NCI-H146 treated with DMSO at 0.1 percent for 48 hours (cell line): ENCODE results near the gene WASHC1.
A peak's percentile ranks its signal among the peaks of the same experiment; 100 is the strongest.
"Not testable (repeated sequence)": the region's sequence is repeated elsewhere in the genome, so short reads cannot be mapped to it uniquely, and the experiment has no call there.

Source experiments
- DNase-seq: peaks from one replicate; lab custom pipeline; 2025; ENCODE audit not compliant: unreplicated experiment; lab: John Stamatoyannopoulos, UW

The WASHC1 gene, protein sequence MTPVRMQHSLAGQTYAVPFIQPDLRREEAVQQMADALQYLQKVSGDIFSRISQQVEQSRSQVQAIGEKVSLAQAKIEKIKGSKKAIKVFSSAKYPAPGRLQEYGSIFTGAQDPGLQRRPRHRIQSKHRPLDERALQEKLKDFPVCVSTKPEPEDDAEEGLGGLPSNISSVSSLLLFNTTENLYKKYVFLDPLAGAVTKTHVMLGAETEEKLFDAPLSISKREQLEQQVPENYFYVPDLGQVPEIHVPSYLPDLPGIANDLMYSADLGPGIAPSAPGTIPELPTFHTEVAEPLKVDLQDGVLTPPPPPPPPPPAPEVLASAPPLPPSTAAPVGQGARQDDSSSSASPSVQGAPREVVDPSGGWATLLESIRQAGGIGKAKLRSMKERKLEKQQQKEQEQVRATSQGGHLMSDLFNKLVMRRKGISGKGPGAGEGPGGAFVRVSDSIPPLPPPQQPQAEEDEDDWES

DNA sequence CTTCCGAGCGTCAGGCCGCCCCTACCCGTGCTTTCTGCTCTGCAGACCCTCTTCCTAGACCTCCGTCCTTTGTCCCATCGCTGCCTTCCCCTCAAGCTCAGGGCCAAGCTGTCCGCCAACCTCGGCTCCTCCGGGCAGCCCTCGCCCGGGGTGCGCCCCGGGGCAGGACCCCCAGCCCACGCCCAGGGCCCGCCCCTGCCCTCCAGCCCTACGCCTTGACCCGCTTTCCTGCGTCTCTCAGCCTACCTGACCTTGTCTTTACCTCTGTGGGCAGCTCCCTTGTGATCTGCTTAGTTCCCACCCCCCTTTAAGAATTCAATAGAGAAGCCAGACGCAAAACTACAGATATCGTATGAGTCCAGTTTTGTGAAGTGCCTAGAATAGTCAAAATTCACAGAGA is at the start of gene WASHC1:
Gene WASHC1 (minus strand): TSS at position 101 of the 400 bp plus-strand sequence. CDS start 4,457 bp downstream, outside the sequence.
- not testable (repeated sequence) for DNase-seq

DNA sequence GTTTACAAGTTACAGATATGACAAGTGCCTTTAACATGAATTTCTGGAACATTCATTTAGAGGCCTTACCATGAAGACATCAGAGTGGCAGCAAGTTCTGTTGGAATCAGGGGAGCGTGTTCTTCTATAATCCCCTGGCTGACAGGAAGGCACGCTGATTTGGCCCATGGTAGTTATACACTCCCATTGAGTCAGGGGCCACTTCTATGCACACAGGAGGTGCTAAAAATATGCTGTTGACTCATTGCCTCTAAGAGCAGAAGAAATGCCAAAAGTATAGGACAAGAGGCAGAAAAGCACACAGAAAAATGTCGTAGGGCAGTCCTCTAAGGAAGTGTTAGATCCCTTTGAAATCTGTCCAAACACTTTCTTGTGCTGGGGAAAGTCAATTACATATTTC is 49.1 kb upstream of the WASHC1 start:
- DNase-seq = not testable (repeated sequence)

DNA sequence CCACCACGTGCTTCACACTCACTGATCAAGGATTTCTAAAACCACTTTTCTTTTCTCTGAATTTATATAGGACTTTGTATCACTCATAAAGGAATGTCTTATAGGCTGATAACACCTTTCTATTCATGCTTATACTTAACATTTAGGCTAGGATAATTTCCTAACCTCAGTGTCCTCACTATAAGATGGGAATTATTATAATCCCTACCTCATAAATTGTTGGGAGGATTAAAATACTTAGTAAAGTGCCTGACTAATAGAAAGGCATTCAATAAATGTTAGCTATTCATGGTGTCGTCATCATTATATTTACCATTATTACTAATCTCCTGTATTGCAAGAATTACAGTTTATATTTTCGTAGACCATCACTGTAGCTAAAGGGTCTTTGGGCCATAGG is 47.1 kb upstream of the WASHC1 start:
- DNase-seq = not testable (repeated sequence)

DNA sequence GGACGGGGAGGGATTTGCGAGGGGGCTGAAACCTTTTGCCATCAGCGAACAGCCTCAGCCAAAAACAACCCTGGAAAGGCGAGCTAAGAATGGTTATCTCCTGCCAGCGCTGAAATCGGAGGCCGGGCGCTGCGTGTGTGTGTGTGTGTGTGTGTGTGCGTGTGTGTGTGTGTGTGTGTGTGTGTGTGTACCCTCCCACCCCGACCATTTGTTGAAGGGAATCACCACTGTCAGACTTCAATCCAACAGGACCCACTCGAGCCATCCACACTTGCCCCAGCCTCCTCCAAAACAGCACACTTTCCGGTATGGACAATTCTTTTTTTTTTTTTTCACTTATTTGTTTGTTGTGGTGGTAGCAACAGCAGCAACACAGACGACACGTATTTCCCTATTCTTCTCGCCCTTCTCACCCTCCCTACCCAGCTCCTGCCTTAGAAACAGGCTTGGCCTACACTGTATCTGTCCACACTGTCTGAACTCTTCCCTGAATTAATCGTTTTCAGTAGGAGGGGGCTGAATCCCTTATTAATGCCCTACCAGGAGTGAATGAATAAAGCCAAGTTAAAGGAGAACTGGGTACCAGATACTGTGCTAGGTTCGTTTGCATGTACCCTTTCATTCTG is 44.8 kb upstream of the WASHC1 start:
- not testable (repeated sequence) for DNase-seq

DNA sequence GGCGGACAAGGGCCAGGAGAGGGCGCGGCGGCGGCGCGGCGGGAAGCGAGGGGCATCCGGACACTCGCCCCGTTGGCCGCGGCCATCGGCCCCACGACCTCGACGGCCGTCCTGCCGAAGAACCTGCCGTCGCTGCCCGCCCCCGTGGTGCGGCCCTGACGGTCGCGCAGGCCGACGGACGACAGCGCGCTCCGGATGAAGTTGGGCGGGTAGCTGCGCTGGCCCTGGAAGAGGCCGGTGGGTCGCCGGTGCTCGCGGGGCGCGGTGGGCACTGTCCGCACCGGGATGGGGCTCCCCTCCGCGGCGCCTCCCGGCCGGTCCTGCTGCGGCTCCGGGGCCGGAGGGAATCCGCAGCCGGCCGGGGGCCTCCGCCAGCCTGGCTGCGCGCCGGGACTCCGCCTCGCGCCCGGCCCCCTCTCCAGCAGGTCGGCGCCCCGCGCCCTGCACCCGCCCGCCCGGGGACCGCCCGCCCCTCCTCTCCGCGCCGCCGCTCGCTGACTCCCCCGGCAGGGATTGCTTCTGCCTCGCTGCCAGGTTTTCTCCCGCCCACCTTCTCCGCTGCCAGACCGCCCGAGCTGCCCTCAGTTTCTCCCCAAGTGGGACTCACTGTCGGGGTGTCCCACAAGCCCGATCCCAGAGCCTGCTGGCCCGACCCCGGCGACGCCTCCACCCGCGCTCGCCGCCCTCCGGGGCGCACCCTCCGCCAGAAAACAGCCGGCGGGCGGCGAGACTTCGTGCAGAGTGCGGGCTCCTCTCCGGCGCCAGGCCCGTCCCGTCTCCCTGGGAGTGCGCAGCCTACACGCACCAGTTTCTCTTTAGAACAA is 44.0 kb upstream of the WASHC1 start:
- DNase-seq = not testable (repeated sequence)

DNA sequence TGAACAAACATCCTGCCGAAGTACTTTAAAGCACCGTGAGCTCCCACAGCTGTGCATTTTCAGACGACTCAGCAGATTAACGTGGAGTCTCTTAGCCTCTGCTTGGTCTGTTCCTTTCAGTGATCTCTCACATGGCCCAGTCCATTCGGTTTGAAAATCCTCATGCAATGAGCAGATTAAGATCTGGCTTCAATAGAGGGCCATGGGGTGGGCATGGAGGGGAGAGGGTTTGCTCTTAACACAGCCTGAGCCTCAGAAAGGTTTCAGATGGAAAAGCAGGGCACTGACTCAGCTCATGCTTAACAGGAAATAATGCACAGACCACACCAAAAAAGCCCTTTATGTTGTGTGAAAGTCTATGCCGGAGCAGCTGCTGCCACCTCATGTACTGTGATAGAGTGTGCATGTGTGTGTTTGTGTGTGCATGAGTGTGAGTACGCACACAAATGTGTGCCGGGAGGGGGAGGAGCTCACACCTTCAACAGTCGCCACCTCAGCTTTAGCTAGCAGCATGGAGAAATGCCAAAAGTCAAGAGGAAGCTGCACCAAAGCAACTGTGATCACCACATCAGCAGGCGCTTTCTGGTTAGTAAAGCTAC is 33.9 kb upstream of the WASHC1 start:
- DNase-seq = not testable (repeated sequence)

DNA sequence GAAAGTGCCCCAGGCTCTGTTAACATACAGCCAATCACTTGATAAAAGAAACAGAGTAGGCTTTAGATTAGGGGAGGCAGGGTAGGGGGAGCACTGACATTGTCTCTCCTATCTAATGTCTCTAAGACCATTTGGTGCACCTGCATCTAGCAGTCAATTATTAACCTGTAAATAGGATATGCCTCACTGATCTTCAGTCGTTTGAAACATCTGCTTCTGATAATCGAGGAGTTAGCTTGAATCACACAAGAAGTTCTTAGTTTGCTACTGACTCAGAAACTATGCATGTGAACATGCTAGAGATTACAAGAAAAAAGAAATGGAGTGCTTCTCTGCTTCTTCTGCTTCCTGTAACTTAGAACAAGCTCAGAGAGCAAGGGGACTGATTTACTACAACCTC is 23.4 kb upstream of the WASHC1 start:
- peak; percentile 43 for DNase-seq

DNA sequence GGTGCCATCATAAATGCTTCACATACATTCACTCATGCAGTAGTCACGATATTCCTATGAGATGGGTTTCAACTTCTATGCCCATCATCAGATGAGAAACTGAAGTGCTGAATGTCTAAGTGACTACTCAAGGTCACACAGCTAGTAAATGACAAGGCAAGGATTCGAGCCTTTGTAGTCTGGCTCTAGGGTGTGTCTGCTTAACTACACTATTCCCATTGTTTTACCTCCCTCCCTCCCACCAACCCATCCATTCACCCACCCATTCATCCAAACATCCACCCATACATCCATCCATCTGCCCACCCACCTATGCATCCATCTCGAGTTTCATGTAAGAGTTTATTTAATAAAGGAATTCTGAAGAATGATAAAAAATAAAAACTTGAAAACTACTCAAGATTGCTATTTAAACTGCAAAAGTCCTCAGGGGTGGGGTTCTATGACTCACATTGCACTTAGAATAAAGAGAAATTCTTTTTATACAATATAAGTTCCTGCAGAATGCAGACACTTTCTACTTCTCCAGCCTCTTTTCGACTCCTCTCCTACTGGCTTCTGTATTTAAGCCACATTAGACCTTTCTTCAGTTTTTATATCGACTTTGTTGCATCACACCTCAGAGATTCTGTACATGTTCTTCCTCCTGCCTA is 19.1 kb upstream of the WASHC1 start:
- DNase-seq = not testable (repeated sequence)

DNA sequence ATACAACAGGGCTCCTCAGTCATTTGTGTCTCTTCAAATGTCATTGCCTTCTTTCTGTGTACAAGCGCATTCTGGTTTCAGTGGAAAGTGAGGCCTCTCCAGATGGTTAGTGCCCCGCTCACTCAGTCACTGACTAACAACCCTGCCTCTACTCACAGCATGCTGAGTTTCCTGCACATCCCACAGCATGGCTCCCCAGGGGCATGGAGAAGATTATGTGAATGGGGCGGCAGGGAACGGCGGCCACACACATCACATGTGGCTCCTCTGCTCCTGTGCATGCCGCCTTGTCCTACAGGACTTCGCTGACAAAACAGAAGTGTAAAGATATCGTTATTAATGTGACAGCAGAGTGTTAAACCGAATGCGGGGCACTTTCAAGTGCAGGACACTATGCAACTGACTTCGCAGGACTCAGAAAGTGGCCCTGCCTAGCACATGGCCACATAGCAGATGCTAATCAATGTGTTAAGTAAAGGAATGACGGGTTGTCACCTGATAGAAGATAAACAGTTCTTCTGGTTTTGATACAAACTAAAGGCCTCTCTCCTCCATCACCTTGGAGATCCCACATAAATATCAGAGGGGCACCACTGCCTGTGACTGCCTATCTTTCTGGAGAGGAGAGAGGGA is 17.5 kb upstream of the WASHC1 start:
- not testable (repeated sequence) for DNase-seq

DNA sequence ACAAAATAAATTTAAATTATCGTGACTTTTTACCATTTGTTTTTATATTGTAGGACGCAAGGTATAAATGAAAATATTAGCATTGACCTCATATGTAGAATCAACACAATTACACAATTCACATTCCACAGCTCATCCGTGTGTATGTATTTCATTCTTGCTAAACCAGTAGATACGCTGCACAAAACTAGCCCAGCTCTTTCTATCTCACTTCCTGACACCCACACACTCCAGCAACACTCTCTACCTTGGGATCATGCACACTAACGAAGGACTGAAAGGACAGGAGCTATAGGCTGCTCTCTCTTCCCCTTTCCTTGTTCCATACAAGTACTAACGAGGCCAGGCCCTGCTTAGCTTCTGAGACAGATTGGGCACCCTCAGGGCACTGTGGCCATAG is 16.9 kb upstream of the WASHC1 start:
- DNase-seq = not testable (repeated sequence)

DNA sequence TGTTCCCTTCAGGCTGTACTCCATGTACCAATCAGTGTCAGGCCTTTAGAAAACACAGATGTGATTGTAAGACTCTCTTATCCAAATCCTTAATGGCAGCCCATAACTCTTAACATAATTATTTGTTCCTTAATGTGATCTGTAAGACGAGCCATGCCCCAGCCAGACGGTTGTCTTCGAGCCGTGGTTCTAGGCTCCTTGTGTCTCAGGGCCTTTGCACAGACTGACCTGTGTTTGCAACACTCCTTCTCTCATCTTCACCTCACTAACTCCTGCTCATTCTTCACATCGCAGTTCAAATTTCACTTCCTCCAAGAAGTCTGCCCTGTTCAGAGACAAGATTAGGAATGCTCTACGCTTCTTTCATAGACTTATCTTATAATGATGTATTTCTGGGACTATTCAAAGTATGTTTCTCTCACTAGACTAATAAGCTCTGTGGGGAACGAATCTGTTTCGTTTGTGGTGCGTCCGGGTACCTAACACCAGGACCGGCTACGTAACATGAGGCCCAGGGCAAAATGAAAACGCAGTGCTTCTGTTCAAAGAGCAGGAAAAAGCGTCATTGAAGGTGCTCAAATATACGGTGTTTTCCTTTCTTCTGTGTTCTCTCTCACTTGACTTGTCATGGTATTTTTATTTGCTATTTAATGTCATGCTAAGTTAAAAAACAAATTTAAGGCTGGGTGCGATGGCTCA is 16.1 kb upstream of the WASHC1 start:
- not testable (repeated sequence) for DNase-seq

DNA sequence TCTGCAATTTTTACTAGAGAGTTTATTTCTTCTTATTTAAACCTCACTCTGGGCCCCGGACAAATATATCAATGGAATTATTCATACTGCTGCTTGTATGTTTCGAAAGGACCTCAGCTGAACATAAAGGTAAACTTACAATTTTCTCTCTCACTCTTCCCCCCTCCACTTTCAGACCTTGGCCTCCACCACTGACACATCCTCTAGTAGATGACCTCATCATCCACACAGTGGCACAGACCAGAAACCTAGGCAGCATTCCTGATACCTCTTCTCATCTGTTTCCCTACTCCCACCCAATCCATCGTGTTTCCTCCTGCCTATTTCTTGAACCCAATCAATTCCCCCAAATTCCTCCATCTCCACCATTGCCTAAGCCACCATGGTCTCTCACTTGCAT is 15.2 kb upstream of the WASHC1 start:
- not testable (repeated sequence) for DNase-seq

DNA sequence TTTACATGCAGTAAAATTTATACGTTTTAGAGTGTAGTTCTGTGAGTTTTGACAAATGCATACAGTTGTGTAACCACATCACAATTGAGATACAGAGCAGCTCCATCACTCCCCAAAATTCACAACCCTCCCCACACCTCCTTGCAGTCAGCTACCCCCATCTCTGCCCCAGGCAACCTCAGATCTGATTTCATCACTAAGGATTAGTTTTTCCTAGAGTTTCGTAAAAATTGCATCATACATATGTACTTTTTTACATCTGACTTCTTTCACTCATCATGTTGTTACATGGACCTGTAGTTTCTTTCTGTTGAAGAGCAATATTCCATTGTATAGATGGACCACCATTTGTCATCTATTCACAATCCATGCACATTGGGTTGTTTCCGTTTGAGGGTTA is 14.4 kb upstream of the WASHC1 start:
- DNase-seq = not testable (repeated sequence)

DNA sequence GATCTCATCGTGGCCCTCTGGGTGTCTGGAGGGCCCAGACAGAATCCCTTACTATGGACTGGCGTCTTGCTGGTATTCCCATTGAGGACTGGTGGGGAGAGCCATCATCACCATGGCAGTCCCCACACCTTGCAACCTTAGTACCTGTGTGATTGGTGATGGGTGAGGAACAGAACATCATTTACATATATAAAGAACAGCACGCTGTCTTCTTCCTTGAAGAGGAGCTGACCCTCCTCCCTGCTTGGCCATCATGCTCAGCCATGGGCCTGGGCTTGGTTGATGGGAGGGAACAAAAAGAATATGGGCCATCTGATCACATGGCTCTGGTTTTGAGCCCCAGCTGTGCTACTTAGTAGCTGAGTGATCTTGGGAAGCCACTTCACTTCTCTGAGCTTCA is 13.9 kb upstream of the WASHC1 start:
- not testable (repeated sequence) for DNase-seq

DNA sequence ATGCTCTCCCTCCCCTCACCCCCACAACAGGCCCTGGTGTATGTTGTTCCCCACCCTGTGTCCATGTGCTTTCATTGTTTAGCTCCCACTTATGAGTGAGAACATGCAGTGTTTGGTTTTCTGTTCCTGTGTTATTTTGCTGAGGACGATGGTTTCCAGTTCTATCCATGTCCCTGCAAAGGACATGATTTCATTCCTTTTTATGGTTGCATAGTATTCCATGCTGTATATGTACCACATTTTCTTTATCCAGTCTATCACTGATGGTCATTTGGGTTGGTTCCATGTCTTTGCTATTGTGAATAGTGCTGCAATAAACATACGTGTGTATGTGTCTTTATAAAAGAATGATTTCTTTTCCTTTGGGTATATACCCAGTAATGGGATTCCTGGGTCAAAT is 12.6 kb upstream of the WASHC1 start:
- not testable (repeated sequence) for DNase-seq

DNA sequence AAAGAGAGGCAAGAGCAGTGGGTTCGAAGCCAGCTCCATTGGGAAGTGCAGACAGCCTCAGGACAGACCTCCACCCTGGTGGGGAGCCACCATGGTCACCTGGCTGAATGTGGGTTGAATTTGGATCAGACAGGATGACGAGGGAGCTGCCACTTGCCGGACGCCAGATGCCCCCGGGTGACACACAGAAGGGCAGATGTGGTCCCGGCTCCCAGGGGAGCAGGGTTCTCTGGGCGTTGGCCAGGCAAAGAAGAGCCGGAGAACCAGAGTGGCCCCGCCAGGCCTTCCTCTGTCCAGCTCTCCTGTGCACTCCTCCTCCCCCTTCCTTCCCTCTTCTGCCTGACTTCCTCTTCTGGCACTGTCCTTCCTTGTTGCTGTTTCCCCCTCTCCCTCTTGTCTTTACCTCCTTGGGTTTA is 12.0 kb upstream of the WASHC1 start:
- not testable (repeated sequence) for DNase-seq

DNA sequence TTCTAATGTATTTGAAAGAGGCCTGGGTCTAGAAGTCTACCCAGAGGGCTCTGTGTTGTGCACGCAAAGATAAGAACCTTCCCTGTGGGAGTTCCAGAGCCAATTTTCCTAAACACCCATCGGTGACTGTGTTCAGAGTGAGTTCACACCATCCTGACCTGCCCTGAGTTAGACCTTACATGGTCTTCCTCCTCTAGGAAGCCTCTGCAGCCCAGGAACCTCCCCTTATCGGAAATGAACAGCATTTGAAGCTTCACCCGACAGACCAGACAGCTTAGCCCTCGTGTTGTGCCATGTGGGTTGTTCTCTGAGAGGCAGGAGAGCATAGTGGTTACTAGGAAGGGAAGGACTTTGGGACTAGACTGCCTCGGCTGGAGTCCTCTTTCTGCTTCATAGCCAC is 3.1 kb upstream of the WASHC1 start:
- not testable (repeated sequence) for DNase-seq

DNA sequence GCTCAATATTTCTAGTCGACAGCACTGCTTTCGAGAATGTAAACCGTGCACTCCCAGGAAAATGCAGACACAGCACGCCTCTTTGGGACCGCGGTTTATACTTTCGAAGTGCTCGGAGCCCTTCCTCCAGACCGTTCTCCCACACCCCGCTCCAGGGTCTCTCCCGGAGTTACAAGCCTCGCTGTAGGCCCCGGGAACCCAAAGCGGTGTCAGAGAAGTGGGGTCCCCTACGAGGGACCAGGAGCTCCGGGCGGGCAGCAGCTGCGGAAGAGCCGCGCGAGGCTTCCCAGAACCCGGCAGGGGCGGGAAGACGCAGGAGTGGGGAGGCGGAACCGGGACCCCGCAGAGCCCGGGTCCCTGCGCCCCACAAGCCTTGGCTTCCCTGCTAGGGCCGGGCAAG is 481 bp downstream of the WASHC1 start:
- not testable (repeated sequence) for DNase-seq

DNA sequence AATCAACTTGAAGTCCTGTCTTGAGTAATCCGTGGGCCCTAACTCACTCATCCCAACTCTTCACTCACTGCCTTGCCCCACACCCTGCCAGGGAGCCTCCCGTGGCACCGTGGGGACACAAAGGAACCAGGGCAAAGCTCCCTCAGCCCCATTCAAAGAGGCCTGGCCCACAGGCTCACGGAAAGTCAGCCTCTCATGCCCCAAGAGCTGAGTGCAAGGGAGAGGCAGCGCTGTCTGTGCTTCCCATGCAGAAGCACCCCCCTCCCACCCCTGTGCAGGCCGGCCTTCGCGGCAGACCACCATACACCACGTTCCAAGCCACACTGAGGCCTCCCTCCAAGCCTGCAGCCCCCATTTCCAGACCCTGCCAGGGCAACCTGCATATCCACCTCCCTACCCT is 7.6 kb downstream of the WASHC1 start:
- not testable (repeated sequence) for DNase-seq
